K562 (cell line): Measurements from ENCODE around the gene GUK1. TPM values are rescaled to one million over a fixed set of nuclear protein-coding genes. Genes with fewer than 3 reads are reported as not detected.

Source experiments
- ADNP ChIP-seq: fragments of 200-800 bp; sonication (Bioruptor generic); IDR thresholded peaks from 2 replicates; pipeline ENCODE4 v1.6.1; 2016; ENCODE audit warnings: missing genetic modification characterization, missing compliant biosample characterization
- CAMTA2 ChIP-seq: fragments of 250-450 bp; sonication (Bioruptor Pico); conservative IDR thresholded peaks from 2 replicates; pipeline ENCODE4 v1.5.1; 2022
- DMBX1 ChIP-seq: fragments of 250-450 bp; sonication (Bioruptor Pico); IDR thresholded peaks from 2 replicates; pipeline ENCODE4 v1.8.0; 2022; ENCODE audit warnings: inconsistent platforms, mild to moderate bottlenecking, moderate library complexity, borderline replicate concordance
- EWSR1 ChIP-seq: fragments of 450-650 bp; IDR thresholded peaks from 2 replicates; pipeline ENCODE4 v1.6.1; 2018; ENCODE audit warnings: borderline replicate concordance, mild to moderate bottlenecking, low read depth, moderate library complexity; ENCODE audit not compliant: partially characterized antibody
- FOXA3 ChIP-seq, 2 experiments: fragments of 450-650 bp in 1 of 2; sonication (generic) in 1 of 2; formaldehyde crosslinking; IDR thresholded peaks in 1 of 2; conservative IDR thresholded peaks in 1 of 2; 2 replicates each; pipeline versions ENCODE4 v1.4.0 to v1.8.0; 2020 to 2022; ENCODE audit warnings: mild to moderate bottlenecking in 2 of 2, missing genetic modification reagents in 1 of 2
- HDAC6 ChIP-seq: IDR thresholded peaks from 2 replicates; pipeline ENCODE4 v1.6.1; 2012; ENCODE audit warnings: low read depth, mild to moderate bottlenecking, control low read depth, inconsistent platforms, low read length, moderate library complexity
- JUNB ChIP-seq: fragments of 450-650 bp; formaldehyde crosslinking; conservative IDR thresholded peaks from 2 replicates; pipeline ENCODE4 v1.4.0; 2020; ENCODE audit warnings: mild to moderate bottlenecking
- MYBL2 ChIP-seq, 2 experiments: fragments of 450-650 bp in 1 of 2; sonication (generic) in 1 of 2; formaldehyde crosslinking in 1 of 2; IDR thresholded peaks; 2 replicates each; pipeline versions ENCODE4 v1.6.1 to v1.8.1; 2017 to 2022; ENCODE audit warnings: borderline replicate concordance in 1 of 2, inconsistent platforms in 1 of 2, low read depth in 1 of 2, mild to moderate bottlenecking in 1 of 2, missing genetic modification reagents in 1 of 2, moderate library complexity in 1 of 2
- NFYB ChIP-seq: IDR thresholded peaks from 2 replicates; pipeline ENCODE4 v1.6.1; 2011; ENCODE audit warnings: mild to moderate bottlenecking, moderate library complexity; ENCODE audit not compliant: insufficient read length; ENCODE audit errors: extremely low read depth
- POLR2B ChIP-seq: fragments of 450-650 bp; IDR thresholded peaks from 2 replicates; pipeline ENCODE4 v1.6.1; 2018; ENCODE audit warnings: low read depth; ENCODE audit not compliant: partially characterized antibody
- POLR2H ChIP-seq: IDR thresholded peaks from 2 replicates; pipeline ENCODE4 v1.6.1; 2016; ENCODE audit warnings: missing genetic modification characterization, low read depth, mild to moderate bottlenecking, control low read depth, missing compliant biosample characterization, moderate library complexity
- POLR3A ChIP-seq: IDR thresholded peaks from 2 replicates; pipeline ENCODE4 v1.6.1; 2011; ENCODE audit warnings: borderline replicate concordance, mild to moderate bottlenecking, moderate library complexity; ENCODE audit not compliant: insufficient read length, insufficient read depth; ENCODE audit errors: extremely low read depth
- RUNX1 ChIP-seq: sonication (generic); IDR thresholded peaks from 2 replicates; pipeline ENCODE4 v1.6.1; 2016; ENCODE audit warnings: antibody characterized with exemption, low read depth
- SOX6 ChIP-seq: fragments of 450-650 bp; IDR thresholded peaks from 2 replicates; pipeline ENCODE4 v1.6.1; 2014; ENCODE audit warnings: mild to moderate bottlenecking
- STAG1 ChIP-seq: sonication (generic); formaldehyde crosslinking; IDR thresholded peaks from 2 replicates; pipeline ENCODE4 v1.5.0; 2020; ENCODE audit warnings: missing genetic modification reagents, borderline replicate concordance
- U2AF2 ChIP-seq: fragments of 200-400 bp; formaldehyde crosslinking; optimal IDR thresholded peaks from 2 replicates; pipeline ENCODE3; 2017; ENCODE audit warnings: low read depth, mild to moderate bottlenecking, low read length
- YBX1 ChIP-seq: fragments of 450-650 bp; IDR thresholded peaks from 2 replicates; pipeline ENCODE4 v1.7.1; 2016; ENCODE audit warnings: mild to moderate bottlenecking
- ZFX ChIP-seq: sonication (generic); formaldehyde crosslinking; IDR thresholded peaks from 2 replicates; pipeline ENCODE4 v1.8.0; 2022; ENCODE audit warnings: mild to moderate bottlenecking, missing genetic modification reagents, moderate library complexity
- ZNF174 ChIP-seq: fragments of 250-450 bp; sonication (Bioruptor Pico); IDR thresholded peaks from 2 replicates; pipeline ENCODE4 v1.4.0; 2020; ENCODE audit warnings: mild to moderate bottlenecking
- ZNF197 ChIP-seq: fragments of 200-800 bp; sonication (Bioruptor generic); IDR thresholded peaks from 2 replicates; pipeline ENCODE4 v1.6.1; 2016; ENCODE audit warnings: low read depth, missing genetic modification characterization, missing compliant biosample characterization
- ZNF408 ChIP-seq: fragments of 250-450 bp; sonication (Bioruptor Pico); IDR thresholded peaks from 2 replicates; pipeline ENCODE4 v1.4.0; 2020; ENCODE audit warnings: low read depth, mild to moderate bottlenecking, moderate library complexity
- ZNF444 ChIP-seq: fragments of 250-450 bp; sonication (Bioruptor Pico); IDR thresholded peaks from 2 replicates; pipeline ENCODE4 v1.4.0; 2020; ENCODE audit warnings: mild to moderate bottlenecking, moderate library complexity
- ZNF785 ChIP-seq: fragments of 250-450 bp; sonication (Bioruptor Pico); IDR thresholded peaks from 2 replicates; pipeline ENCODE4 v1.4.0; 2020; ENCODE audit warnings: mild to moderate bottlenecking
- polyA plus RNA-seq, 8 experiments: library from polyadenylated mRNA; depleted of rRNA in 4 of 8; stranded (reverse) in 5 of 8; unstranded in 3 of 8; fragments of >200 nt; fragmentation: Nextera tagmentation in 2 of 8; fragmentation: Illumina TruSeq in 1 of 8; extraction: Ambion mirVana in 2 of 8; extraction: Trizol in 1 of 8; gene quantifications; 2 replicates each; pipeline versions ENCODE4 v1.2.1 to v1.2.3, GENCODE V29; 2011 to 2014; ENCODE audit warnings: inconsistent platforms in 1 of 8, missing spikeins in 1 of 8
- total RNA-seq, 7 experiments: library from RNA; depleted of rRNA in 6 of 7; stranded (reverse); fragments of >200 nt in 6 of 7; fragmentation: Illumina TruSeq in 2 of 7; extraction: Trizol in 2 of 7; gene quantifications; 2 replicates each; pipeline versions ENCODE4 v1.2.1 to v1.2.3, GENCODE V29; 2011 to 2021; ENCODE audit warnings: low replicate concordance in 1 of 7
- TF ChIP-seq, protein P1 (sequence below): fragments of 450-650 bp; formaldehyde crosslinking; IDR thresholded peaks from 2 replicates; pipeline ENCODE4 v1.4.0; 2020; ENCODE audit warnings: mild to moderate bottlenecking, moderate library complexity
- TF ChIP-seq, protein P2 (sequence below): fragments of 250-450 bp; sonication (Bioruptor Pico); IDR thresholded peaks from 2 replicates; pipeline ENCODE4 v1.8.0; 2022; ENCODE audit warnings: moderate library complexity, mild to moderate bottlenecking, inconsistent platforms
- TF ChIP-seq, protein P3 (sequence below): sonication (generic); formaldehyde crosslinking; IDR thresholded peaks from 2 replicates; pipeline ENCODE4 v1.9.0; 2022; ENCODE audit warnings: mild to moderate bottlenecking, missing genetic modification reagents

GUK1 gene
- total and polyA plus RNA-seq, 9 of the 15 experiments (the other 6 are each of a cell fraction or from before 2014, with no cell fraction given): 7.0 to 331 (median 132) TPM

- TF ChIP-seq, protein P1, sequence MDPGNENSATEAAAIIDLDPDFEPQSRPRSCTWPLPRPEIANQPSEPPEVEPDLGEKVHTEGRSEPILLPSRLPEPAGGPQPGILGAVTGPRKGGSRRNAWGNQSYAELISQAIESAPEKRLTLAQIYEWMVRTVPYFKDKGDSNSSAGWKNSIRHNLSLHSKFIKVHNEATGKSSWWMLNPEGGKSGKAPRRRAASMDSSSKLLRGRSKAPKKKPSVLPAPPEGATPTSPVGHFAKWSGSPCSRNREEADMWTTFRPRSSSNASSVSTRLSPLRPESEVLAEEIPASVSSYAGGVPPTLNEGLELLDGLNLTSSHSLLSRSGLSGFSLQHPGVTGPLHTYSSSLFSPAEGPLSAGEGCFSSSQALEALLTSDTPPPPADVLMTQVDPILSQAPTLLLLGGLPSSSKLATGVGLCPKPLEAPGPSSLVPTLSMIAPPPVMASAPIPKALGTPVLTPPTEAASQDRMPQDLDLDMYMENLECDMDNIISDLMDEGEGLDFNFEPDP (CRISPR knock-in tag): peak; percentile 41; the same call in 1 of the 2 replicates
- peak; percentile 29 for TF ChIP-seq POLR2B
- peak; percentile 96 for TF ChIP-seq POLR2H (tag)
- no peak for TF ChIP-seq ZNF785 (CRISPR knock-in tag)
- TF ChIP-seq ZNF174 (CRISPR knock-in tag): no peak
- no peak for TF ChIP-seq ADNP
- TF ChIP-seq ZNF197: no peak; the same call in 1 of the 2 replicates
- TF ChIP-seq, protein P2, sequence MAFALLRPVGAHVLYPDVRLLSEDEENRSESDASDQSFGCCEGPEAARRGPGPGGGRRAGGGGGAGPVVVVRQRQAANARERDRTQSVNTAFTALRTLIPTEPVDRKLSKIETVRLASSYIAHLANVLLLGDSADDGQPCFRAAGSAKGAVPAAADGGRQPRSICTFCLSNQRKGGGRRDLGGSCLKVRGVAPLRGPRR (CRISPR knock-in tag): no peak
- peak; percentile 56; the same call in 1 of the 2 replicates for TF ChIP-seq RUNX1
- TF ChIP-seq CAMTA2 (CRISPR knock-in tag): no peak
- TF ChIP-seq EWSR1: no peak
- no peak for TF ChIP-seq YBX1
- no peak for TF ChIP-seq POLR3A
- TF ChIP-seq ZNF408 (CRISPR knock-in tag): no peak; the same call in 1 of the 2 replicates
- TF ChIP-seq SOX6: peak; percentile 85
- TF ChIP-seq JUNB: peak; percentile 100
- TF ChIP-seq U2AF2: no peak
- peak in 1 of 2 experiments; percentile 64; a peak in 1 of 4 replicates for TF ChIP-seq FOXA3 (CRISPR knock-in tag; conservative IDR thresholded peaks at IDR 0.05 in 1 of 2, IDR thresholded peaks at IDR 0.05 in 1 of 2)
- peak; percentile 94 for TF ChIP-seq ZFX (CRISPR knock-in tag)
- no peak for TF ChIP-seq MYBL2 (IDR thresholded peaks at IDR 0.05; ENCODE audit: low read depth)
- no peak for TF ChIP-seq MYBL2 (CRISPR knock-in tag; IDR thresholded peaks at IDR 0.05; ENCODE audit: borderline replicate concordance)
- no peak for TF ChIP-seq STAG1 (CRISPR knock-in tag)
- no peak for TF ChIP-seq NFYB
- no peak for TF ChIP-seq ZNF444 (CRISPR knock-in tag)
- peak; percentile 70; the same call in 1 of the 2 replicates for TF ChIP-seq DMBX1 (CRISPR knock-in tag)
- no peak for TF ChIP-seq HDAC6
- TF ChIP-seq, protein P3, sequence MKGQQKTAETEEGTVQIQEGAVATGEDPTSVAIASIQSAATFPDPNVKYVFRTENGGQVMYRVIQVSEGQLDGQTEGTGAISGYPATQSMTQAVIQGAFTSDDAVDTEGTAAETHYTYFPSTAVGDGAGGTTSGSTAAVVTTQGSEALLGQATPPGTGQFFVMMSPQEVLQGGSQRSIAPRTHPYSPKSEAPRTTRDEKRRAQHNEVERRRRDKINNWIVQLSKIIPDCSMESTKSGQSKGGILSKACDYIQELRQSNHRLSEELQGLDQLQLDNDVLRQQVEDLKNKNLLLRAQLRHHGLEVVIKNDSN (CRISPR knock-in tag): peak; percentile 60
Measured at GRCh38 chr1:228165372-228166169, 25.5 kb downstream of the GUK1 start, which contains the start of gene IBA57 (continued).
